Gastroesophageal sphincter (tissue), 4 donors: ENCODE data around the gene JCAD. TPM values are rescaled to one million over a fixed set of nuclear protein-coding genes. Genes with fewer than 3 reads are reported as not detected.
"Not testable (repeated sequence)": the region's sequence is repeated elsewhere in the genome, so short reads cannot be mapped to it uniquely, and the experiment has no call there.

Experiments used
- ATAC-seq: fragments of 150-250 bp; one replicate; pipeline ENCODE4 v1.9.1; 2016; ENCODE audit warnings: mild to moderate bottlenecking, moderate library complexity
- H3K27ac ChIP-seq, 4 donors: fragments of 200-600 bp; sonication (generic) in 3 of 4; 1 replicate in 3 of 4; 2 replicates in 1 of 4; pipeline ENCODE4 v1.5.1; 2016 to 2019
- H3K27me3 ChIP-seq: fragments of 200-600 bp; sonication (generic); one replicate; pipeline ENCODE4 v1.5.1; 2019
- H3K36me3 ChIP-seq, 2 donors: fragments of 200-600 bp; sonication (generic); one replicate each; pipeline ENCODE4 v1.5.1; 2019; ENCODE audit warnings: control low read depth in 1 of 2
- H3K4me1 ChIP-seq, 3 donors: fragments of 200-600 bp; sonication (generic); 1 replicate in 2 of 3; 2 replicates in 1 of 3; pipeline ENCODE4 v1.5.1; 2016 to 2019; ENCODE audit warnings: control low read depth in 2 of 3
- H3K4me3 ChIP-seq, 2 donors: fragments of 200-600 bp; sonication (generic); one replicate each; pipeline ENCODE4 v1.5.1; 2019; ENCODE audit warnings: mild to moderate bottlenecking in 1 of 2, moderate library complexity in 1 of 2
- H3K9me3 ChIP-seq, 3 donors: fragments of 200-600 bp; sonication (generic); one replicate each; pipeline ENCODE4 v1.5.1; 2017 to 2019; ENCODE audit warnings: control low read depth in 2 of 3
- CTCF ChIP-seq, 4 experiments: fragments of 200-600 bp in 2 of 4; fragments of 450-650 bp in 2 of 4; sonication (generic) in 1 of 4; IDR thresholded peaks; one replicate each; pipeline ENCODE4 v1.5.1; 2017 to 2019; ENCODE audit warnings: antibody characterized with exemption in 4 of 4, mild to moderate bottlenecking in 2 of 4, moderate library complexity in 2 of 4
- EP300 ChIP-seq: sonication (generic); formaldehyde crosslinking; IDR thresholded peaks from one replicate; pipeline ENCODE4 v1.6.1; 2017; ENCODE audit warnings: antibody characterized with exemption, mild to moderate bottlenecking
- POLR2A ChIP-seq, 2 donors: fragments of 450-650 bp; IDR thresholded peaks; one replicate each; pipeline ENCODE4 v1.6.1; 2017; ENCODE audit warnings: antibody characterized with exemption in 2 of 2, mild to moderate bottlenecking in 2 of 2, moderate library complexity in 1 of 2
- POLR2AphosphoS5 ChIP-seq: sonication (generic); formaldehyde crosslinking; IDR thresholded peaks from one replicate; pipeline ENCODE4 v1.6.1; 2017; ENCODE audit warnings: antibody characterized with exemption
- WGBS, 2 donors: methylation state at CpG; one replicate each; pipeline ENCODE4 v1.1.5; 2018; ENCODE audit warnings: low coverage in 1 of 2; 5-methylcytosine and 5-hydroxymethylcytosine counted together
- total RNA-seq, 4 donors: library from RNA; depleted of rRNA; stranded (reverse); fragments of >200 nt; gene quantifications; one replicate each; pipeline ENCODE4 v1.1.0, GENCODE V29; 2016

JCAD gene
- total RNA-seq, 4 donors from 2014 or later = 21.0 to 66.8 (median 48.6) TPM

DNA sequence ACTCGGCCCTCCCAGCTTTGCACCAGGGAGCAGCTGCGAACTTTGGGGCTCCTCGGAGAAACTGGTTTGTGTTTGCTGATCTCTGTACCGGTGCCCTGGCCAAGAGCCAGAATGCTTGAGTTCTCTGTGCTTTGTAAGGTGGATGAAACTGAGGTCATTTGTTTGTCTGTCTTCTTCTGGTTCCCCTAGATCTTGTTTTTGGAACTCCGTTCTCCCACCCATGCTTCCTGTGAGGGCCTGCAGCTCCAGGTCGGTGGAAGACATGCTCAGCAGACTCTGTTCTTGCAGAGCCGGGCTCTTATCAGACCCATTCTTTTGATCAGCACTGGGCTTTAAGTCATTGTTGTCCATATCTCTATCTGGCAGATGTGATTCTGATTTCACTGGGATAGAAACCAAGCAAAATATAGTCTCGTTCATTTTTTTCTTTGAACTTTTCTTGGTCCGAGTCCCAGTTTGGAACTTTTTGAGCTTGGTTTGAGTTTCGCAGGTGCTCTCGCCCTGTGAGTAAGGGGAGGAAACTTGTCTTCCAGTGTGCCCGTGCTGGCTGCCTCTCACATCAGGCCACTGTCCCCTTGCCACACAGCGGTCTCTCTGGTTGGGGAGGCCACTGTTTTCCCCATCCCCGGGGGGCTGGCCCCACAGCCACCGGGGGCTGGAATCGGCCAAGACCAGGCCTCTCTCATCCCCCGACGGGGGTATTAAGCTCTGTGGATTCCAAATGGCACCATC lies 31.2 kb downstream of the JCAD start:
- Histone ChIP-seq H3K9me3 (no peaks in the 10 kb centered on the region), H3K36me3 (peaks cover 0 to 16% of the 10 kb centered on the region in 2 donors), H3K4me3 (peak overlapping the region in 1 of 2 donors; percentile 3), H3K27me3 (no peaks in the 10 kb centered on the region), H3K4me1 (peaks cover 0 to 41% (median 12%) of the 10 kb centered on the region in 3 donors), H3K27ac (peak overlapping the region in 3 of 4 donors; percentile 44 to 66 (median 60))
- 54 to 57% methylated on average over 4 to 7 of the region's 18 CpGs for WGBS, 2 donors
- TF ChIP-seq POLR2AphosphoS5 (no peak), POLR2A (IDR thresholded peaks at IDR 0.05) (no peak), EP300 (no peak), CTCF (IDR thresholded peaks at IDR 0.05) (no peak)
- peak; percentile 66 for ATAC-seq

- peaks cover 0 to 16% of the 10 kb centered on the region in 2 donors for H3K36me3 ChIP-seq
- peak overlapping the region in 1 of 2 donors; percentile 3 for H3K4me3 ChIP-seq
- WGBS, 2 donors = 64 to 79% methylated on average over 6 to 13 of the region's 42 CpGs
- H3K4me1 ChIP-seq = peaks cover 0 to 41% (median 12%) of the 10 kb centered on the region in 3 donors
- H3K27me3 ChIP-seq = no peaks in the 10 kb centered on the region
- H3K9me3 ChIP-seq = no peaks in the 10 kb centered on the region
- TF ChIP-seq POLR2AphosphoS5 (no peak), EP300 (no peak), POLR2A (IDR thresholded peaks at IDR 0.05) (no peak), CTCF (IDR thresholded peaks at IDR 0.05) (peak in 1 of 4 experiments; percentile 17)
- peak; percentile 43 for ATAC-seq
- peak overlapping the region in 3 of 4 donors; percentile 44 to 66 (median 60) for H3K27ac ChIP-seq
Observed at GRCh38 chr10:30027057-30028005, 32.1 kb downstream of the JCAD start.

DNA sequence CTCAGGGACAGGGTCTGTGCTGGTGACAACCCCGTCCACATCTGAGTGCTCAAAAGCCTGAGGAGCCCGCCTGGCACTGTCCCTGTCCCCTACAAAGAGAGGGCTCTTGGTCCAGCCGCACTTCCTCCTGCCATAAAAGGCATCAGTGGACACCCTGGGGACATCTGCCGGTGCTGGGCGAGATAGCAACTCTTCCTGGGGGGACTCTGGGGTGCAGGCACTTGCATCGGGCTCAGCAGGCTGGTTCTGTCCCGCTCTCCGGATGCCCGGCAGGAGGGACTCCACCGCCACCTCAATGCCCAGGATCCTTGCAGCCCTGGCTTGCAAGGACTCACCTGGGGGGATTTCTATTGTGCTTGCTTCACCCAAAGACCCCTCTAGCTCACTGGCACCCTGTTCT lies 32.8 kb downstream of the JCAD start:
- H3K27me3 ChIP-seq = no peaks in the 10 kb centered on the region
- WGBS, 2 donors = 100% methylated on average over 2 of the region's 10 CpGs; no CpG with 5 or more reads in 1 of the 2 donors
- H3K36me3 ChIP-seq = peaks cover 0 to 16% of the 10 kb centered on the region in 2 donors
- H3K4me1 ChIP-seq = peaks cover 0 to 41% (median 12%) of the 10 kb centered on the region in 3 donors
- no peak for TF ChIP-seq EP300
- no peak overlapping the region for H3K4me3 ChIP-seq
- H3K27ac ChIP-seq = peak overlapping the region in 2 of 4 donors; percentile 60 to 66
- no peak for ATAC-seq
- H3K9me3 ChIP-seq = no peaks in the 10 kb centered on the region

GRCh38 chr10:30026080-30026479 lies 33.3 kb downstream of the JCAD start:
- no peak for ATAC-seq
- H3K4me3 ChIP-seq = no peak overlapping the region
- H3K4me1 ChIP-seq = peaks cover 0 to 41% (median 12%) of the 10 kb centered on the region in 3 donors
- H3K27ac ChIP-seq = no peak overlapping the region
- no peaks in the 10 kb centered on the region for H3K9me3 ChIP-seq
- H3K27me3 ChIP-seq = no peaks in the 10 kb centered on the region
- TF ChIP-seq CTCF (IDR thresholded peaks at IDR 0.05) (no peak), POLR2AphosphoS5 (no peak), EP300 (no peak), POLR2A (IDR thresholded peaks at IDR 0.05) (no peak)
- WGBS, 2 donors = 92 to 98% methylated on average over 4 to 6 of the region's 10 CpGs
- peaks cover 0 to 16% of the 10 kb centered on the region in 2 donors for H3K36me3 ChIP-seq

DNA sequence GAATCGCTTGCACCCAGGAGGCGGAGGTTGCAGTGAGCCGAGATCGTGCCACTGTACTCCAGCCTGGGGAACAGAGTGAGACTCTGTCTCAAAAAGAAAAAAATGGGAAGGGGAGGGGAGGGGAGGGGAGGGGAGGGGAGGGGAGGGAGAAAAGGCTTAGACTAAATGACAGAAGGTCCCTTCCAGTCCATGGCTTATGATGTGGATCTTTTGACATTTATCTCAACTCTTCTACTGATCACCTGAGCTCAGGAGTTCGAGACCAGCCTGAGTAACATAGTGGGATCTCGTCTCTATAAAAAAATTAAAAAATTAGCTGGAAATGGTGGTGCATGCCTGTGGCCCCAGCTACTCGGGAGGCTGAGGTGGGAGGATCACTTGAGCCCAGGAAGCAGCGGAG lies 34.0 kb downstream of the JCAD start:
- peaks cover 0 to 16% of the 10 kb centered on the region in 2 donors for H3K36me3 ChIP-seq
- not testable (repeated sequence) for H3K4me3 ChIP-seq

More for the DNA sequence above, 34.0 kb downstream of the JCAD start:
- ATAC-seq, H3K27ac ChIP-seq, H3K9me3 ChIP-seq, H3K27me3 ChIP-seq: not testable (repeated sequence)
- H3K4me1 ChIP-seq = peaks cover 0 to 40% (median 12%) of the 10 kb centered on the region in 3 donors
- 87 to 90% methylated on average over 3 to 4 of the region's 8 CpGs for WGBS, 2 donors
